Right ventricle myocardium superior (tissue), 1 donor: ENCODE measurements around the gene UBE2J2. TPM values are rescaled to one million over a fixed set of nuclear protein-coding genes. Genes with fewer than 3 reads are reported as not detected.
A peak's percentile ranks its signal among the peaks of the same experiment; 100 is the strongest.

Source experiments
- ATAC-seq: fragments of 200-7000 bp; cut with Tn5 transposase; one replicate; pipeline ENCODE4 v1.9.1; 2020; ENCODE audit warnings: mild to moderate bottlenecking; ENCODE audit not compliant: poor library complexity
- DNase-seq: peaks from one replicate; pipeline ENCODE4 v3.0.0-alpha.2; 2020
- intact Hi-C: fragments of 100-400 bp; cut with DNase I; formaldehyde crosslinking; loops from one replicate; pipeline ENCODE4 v1.11.2; 2022
- total RNA-seq: library from RNA; stranded (reverse); fragmentation: NEBNext Ultra II Directional; extraction: Animal tissue kit (Norgen Biotek cat#: 25700); gene quantifications from one replicate; pipeline ENCODE4 v1.2.1, GENCODE V29; 2021
- donor health status: DM: no; HTN: yes; CAD: no; lungs with severe emphysema.

The UBE2J2 gene
- total RNA-seq, 1 donor from 2014 or later = 34.7 TPM

GRCh38 chr1:1237874-1238701 is 35.6 kb downstream of the UBE2J2 start:
- DNase-seq = no peak
- intact Hi-C loops = no loop called here

GRCh38 chr1:1236945-1237873 is 36.4 kb downstream of the UBE2J2 start:
- intact Hi-C loops = no loop called here
- ATAC-seq = no peak

More at GRCh38 chr1:1237874-1238701, 35.6 kb downstream of the UBE2J2 start:
- no peak for ATAC-seq

GRCh38 chr1:1236176-1236763 is 37.4 kb downstream of the UBE2J2 start:
- no peak for DNase-seq
- no peak for ATAC-seq
- intact Hi-C loops = no loop called here

More at GRCh38 chr1:1236945-1237873, 36.4 kb downstream of the UBE2J2 start:
- DNase-seq = no peak

- intact Hi-C loops = no loop called here
- no peak for ATAC-seq
- DNase-seq = no peak
These were observed 38.5 kb downstream of the UBE2J2 start for GRCh38 chr1:1235016-1235744.

- ATAC-seq = no peak
- no peak for DNase-seq
- intact Hi-C loops = loop anchor here (5.0 kb wide), 1 partner anchor 112 kb away; no protein-coding TSS in a partner anchor
These were observed 39.4 kb downstream of the UBE2J2 start for GRCh38 chr1:1234180-1234808.

GRCh38 chr1:1233567-1233892 is 40.1 kb downstream of the UBE2J2 start:
- intact Hi-C loops = loop anchor here (5.0 kb wide), 1 partner anchor 111 kb away; no protein-coding TSS in a partner anchor

GRCh38 chr1:1232796-1233566 is 40.7 kb downstream of the UBE2J2 start:
- intact Hi-C loops = loop anchor here (5.0 kb wide), 1 partner anchor 111 kb away; no protein-coding TSS in a partner anchor
- ATAC-seq (no peak), DNase-seq (no peak)

More at GRCh38 chr1:1233567-1233892, 40.1 kb downstream of the UBE2J2 start:
- DNase-seq = no peak
- no peak for ATAC-seq

GRCh38 chr1:1232208-1232795 is 41.4 kb downstream of the UBE2J2 start, which contains the start of gene B3GALT6:
Gene B3GALT6, plus strand, starts transcription at chr1:1232237. Its CDS starts 42 bp downstream, at chr1:1232279.
- intact Hi-C loops = loop anchor here (5.0 kb wide), 1 partner anchor 110 kb away; no protein-coding TSS in a partner anchor
- DNase-seq = no peak
- no peak for ATAC-seq

- intact Hi-C loops = loop anchor here (5.0 kb wide), 1 partner anchor 109 kb away; no protein-coding TSS in a partner anchor
- ATAC-seq = peak; percentile 98
These were observed 42.0 kb downstream of the UBE2J2 start, which contains the start of gene SDF4 for GRCh38 chr1:1231400-1232207. Gene SDF4, minus strand, starts transcription at chr1:1232001. Its CDS starts 3,229 bp downstream, at chr1:1228772.

GRCh38 chr1:1230656-1231399 is 42.8 kb downstream of the UBE2J2 start:
- intact Hi-C loops = loop anchor here (5.0 kb wide), 1 partner anchor 109 kb away; no protein-coding TSS in a partner anchor
- DNase-seq = no peak
- ATAC-seq = no peak

More at GRCh38 chr1:1231400-1232207, 42.0 kb downstream of the UBE2J2 start, which contains the start of gene SDF4:
- DNase-seq = peak; percentile 99

GRCh38 chr1:1229770-1230169 is 43.9 kb downstream of the UBE2J2 start:
- intact Hi-C loops = loop anchor here (5.0 kb wide), 1 partner anchor 107 kb away; no protein-coding TSS in a partner anchor
- DNase-seq = no peak

GRCh38 chr1:1228596-1229321 is 44.9 kb downstream of the UBE2J2 start:
- intact Hi-C loops = no loop called here
- ATAC-seq (no peak), DNase-seq (no peak)

More at GRCh38 chr1:1229770-1230169, 43.9 kb downstream of the UBE2J2 start:
- no peak for ATAC-seq

GRCh38 chr1:1228187-1228586 is 45.5 kb downstream of the UBE2J2 start:
- ATAC-seq = no peak
- intact Hi-C loops = no loop called here
- no peak for DNase-seq

GRCh38 chr1:1227386-1227785 is 46.3 kb downstream of the UBE2J2 start:
- DNase-seq (no peak), ATAC-seq (no peak)
- intact Hi-C loops = no loop called here
